ENCODE results near the gene S100A9. TPM values are rescaled to one million over a fixed set of nuclear protein-coding genes. Genes with fewer than 3 reads are reported as not detected.
"Not testable (repeated sequence)": the region's sequence is repeated elsewhere in the genome, so short reads cannot be mapped to it uniquely, and the experiment has no call there.

Gene S100A9
- polyA plus RNA-seq, 12 donors, result 10.3 to 200 (median 21.0) TPM; not detected in 1

- no peak for DNase-seq
These were observed 14.5 kb upstream of the S100A9 start for GRCh38 chr1:153343040-153343681.

- no peak for DNase-seq
These were observed 13.6 kb upstream of the S100A9 start for GRCh38 chr1:153343811-153344717.

GRCh38 chr1:153344718-153345025 is 13.0 kb upstream of the S100A9 start:
- no peak for DNase-seq

GRCh38 chr1:153345187-153346076 is 12.2 kb upstream of the S100A9 start:
- DNase-seq, result no peak

GRCh38 chr1:153346077-153346723 is 11.5 kb upstream of the S100A9 start:
- no peak for DNase-seq

GRCh38 chr1:153347049-153347448 is 10.6 kb upstream of the S100A9 start:
- not testable (repeated sequence) for DNase-seq

GRCh38 chr1:153347856-153348255 is 9.8 kb upstream of the S100A9 start:
- no peak for DNase-seq

- DNase-seq, result no peak
These were observed 8.9 kb upstream of the S100A9 start, which contains the start of gene PGLYRP4 for GRCh38 chr1:153348511-153349362. TSS of gene PGLYRP4 (minus strand) at chr1:153348841. CDS start at chr1:153347932, 909 bp downstream.

GRCh38 chr1:153349363-153350320 is 8.0 kb upstream of the S100A9 start:
- no peak for DNase-seq

- no peak for DNase-seq
These were observed 7.2 kb upstream of the S100A9 start for GRCh38 chr1:153350321-153350957.

- peak; percentile 64 for DNase-seq
These were observed 5.1 kb upstream of the S100A9 start for GRCh38 chr1:153352523-153352922.

GRCh38 chr1:153353226-153353947 is 4.3 kb upstream of the S100A9 start:
- no peak for DNase-seq

GRCh38 chr1:153354515-153355193 is 3.0 kb upstream of the S100A9 start:
- no peak for DNase-seq

- DNase-seq, result no peak
These were observed 2.1 kb upstream of the S100A9 start for GRCh38 chr1:153355445-153356071.

- DNase-seq, result no peak
These were observed 1.1 kb upstream of the S100A9 start for GRCh38 chr1:153356392-153357075.

- DNase-seq, result peak; percentile 15
These were observed 390 bp upstream of the S100A9 start for GRCh38 chr1:153357076-153357852.
